CD4-positive, alpha-beta T cell treated with Interleukin-2 at 100 ng/mL for 4 hours (primary cell): ENCODE measurements around the gene CHST15.

Source experiments
- DNase-seq: peaks from one replicate; pipeline ENCODE4 v3.0.0-alpha.2; 2020; ENCODE audit warnings: low spot score

Gene CHST15

DNA sequence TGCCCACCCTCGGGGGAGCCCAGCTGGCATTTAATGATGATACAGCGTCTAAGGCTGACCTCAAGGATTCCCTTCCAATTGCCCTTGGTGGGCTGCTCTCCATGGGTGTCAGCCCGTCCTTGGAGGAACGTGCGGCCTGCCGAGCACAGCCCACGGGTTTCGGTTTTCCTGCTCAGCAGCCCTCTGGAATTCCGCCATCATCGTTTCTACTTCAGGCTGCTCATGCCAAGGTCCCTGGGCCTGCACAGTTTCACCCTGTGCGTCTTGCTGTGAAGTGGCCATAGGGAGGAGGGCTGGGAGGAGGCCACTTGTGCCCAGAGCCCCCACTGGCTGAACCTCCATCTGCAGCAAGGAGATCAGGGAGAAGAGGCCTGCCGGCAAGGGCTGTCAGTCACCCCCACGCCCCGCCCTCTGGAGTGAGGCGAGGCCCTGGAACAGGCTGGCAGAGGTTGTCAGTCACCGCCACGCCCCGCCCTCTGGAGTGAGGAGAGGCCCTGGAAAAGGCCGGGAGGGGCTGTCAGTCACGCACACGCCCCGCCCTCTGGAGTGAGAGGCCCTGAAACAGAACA lies 82.8 kb downstream of the CHST15 start:
- no peak for DNase-seq

DNA sequence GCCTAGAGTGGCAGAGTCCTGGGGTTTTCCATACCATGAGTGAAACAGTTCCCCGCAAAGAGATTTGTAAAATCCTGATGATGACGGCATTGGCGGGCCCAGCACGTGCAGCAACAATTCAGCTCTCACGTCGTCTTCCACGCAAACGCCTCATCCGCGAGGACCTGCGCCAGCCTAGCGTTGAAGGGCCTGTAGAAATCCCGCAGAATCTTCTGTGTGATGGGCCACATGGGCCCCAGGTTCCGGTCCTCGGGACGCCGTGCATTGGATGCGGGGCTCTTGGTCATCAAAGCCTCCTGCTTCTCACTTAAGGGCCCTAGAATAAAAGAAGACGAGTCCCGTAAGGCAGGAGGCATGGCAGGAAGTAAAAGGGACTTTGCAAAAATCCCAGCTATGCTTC lies 83.4 kb downstream of the CHST15 start:
- no peak for DNase-seq

- no peak for DNase-seq
Observed at GRCh38 chr10:124009231-124010015, 84.0 kb downstream of the CHST15 start.

DNA sequence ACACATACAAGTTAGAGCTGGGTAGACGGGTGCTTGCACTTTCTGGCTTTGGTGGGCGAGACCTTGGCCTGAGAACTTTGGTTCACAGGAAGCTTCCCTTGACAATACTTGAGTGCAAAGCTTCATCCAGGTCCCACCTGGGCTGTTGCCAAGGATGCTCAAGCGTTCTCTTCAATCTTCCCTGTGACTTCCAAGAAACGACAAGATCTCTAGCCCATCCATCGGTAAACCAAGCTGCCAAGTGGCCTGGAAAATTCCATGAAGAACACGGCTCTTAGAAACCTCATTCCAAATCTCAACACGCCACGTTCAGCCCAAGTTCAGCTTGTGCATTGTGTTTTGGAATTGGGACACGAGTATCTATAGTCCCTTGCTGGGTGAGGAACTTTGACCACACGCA lies 84.7 kb downstream of the CHST15 start:
- DNase-seq, result no peak

DNA sequence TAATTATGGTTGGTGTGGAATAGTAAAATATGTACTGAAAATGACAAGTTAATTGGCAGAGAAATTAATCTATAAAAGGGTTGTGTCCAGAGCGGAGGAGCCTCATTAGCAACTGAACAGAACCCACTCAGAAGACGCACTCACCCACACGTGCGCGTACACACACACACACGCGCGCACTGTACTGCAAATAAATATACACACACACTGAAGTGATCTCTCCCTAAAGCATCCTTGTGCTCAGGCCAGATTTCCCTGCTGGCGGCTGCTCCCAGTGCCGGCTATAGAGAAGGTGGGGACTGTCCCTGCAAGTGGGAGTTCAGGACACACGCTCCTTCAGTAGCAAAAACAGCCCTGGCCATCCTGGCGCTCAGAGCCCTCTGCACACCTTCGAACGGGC lies 85.2 kb downstream of the CHST15 start:
- no peak for DNase-seq

DNA sequence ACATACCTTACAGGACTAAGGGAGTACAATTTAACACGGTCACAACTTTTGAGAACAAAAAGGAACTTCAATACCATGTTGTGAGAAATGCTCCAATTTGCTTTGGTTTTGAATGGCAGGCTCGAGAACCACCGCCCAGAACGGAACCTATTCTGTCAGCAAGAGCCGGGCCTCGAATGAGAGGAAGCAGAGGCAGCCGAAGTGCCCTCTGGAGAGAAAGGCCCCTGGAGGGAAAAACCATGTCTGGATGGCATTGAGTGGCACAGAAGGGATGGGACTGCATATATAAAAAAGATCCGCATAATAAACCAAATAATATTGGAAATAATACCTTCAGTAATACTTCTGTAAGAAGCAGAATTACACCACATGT lies 85.6 kb downstream of the CHST15 start:
- DNase-seq, result no peak

DNA sequence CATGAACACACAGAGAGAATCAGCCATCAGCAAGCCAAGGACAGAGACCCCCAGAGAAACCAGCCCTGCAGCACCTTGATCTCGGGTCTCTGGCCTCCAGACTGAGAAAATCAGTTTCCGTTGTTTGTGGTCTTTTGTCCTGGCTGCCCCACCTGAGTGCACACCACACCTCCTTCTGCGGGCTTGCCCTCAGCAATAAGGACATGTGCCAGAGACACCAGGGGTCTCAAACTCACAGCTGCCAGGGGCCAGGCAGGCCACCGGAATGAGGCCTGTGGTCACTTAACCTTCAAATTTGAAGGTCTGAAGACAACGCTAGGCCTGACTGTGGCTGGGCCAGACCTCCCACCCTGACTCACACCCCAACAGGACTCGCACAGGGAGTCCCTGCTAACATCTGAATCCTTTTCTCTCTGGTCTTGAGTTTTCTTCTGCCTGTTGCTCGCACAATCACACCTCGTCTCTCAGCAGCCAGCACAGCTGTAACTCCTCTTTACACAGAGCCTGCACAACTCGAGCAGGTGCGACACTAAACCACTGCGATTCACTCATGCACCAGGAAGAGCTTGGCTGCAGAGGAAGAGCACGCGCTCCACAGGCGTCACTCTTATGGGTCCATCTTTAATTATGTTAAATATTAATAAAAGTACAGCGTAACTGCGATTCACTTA lies 86.2 kb downstream of the CHST15 start:
- no peak for DNase-seq

DNA sequence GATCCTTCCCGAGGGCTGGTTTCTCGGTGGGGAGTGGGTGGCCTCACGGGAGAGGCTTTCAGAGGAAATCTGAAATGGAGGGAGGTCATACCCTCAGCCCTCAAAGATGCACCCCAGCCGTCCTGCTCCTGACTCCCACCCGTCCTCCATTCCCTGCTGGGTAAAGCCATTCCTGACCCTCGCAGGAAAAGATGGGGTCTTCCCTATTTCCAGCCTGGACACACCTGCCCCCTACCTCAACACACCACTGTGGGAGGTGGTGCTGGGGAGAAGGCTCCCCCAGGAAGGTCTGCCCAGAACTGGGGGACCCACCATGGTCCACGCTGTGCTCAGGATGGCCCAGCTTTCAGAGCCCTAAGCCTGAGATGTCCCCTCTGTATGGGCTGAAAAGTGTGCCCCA lies 86.9 kb downstream of the CHST15 start:
- no peak for DNase-seq

DNA sequence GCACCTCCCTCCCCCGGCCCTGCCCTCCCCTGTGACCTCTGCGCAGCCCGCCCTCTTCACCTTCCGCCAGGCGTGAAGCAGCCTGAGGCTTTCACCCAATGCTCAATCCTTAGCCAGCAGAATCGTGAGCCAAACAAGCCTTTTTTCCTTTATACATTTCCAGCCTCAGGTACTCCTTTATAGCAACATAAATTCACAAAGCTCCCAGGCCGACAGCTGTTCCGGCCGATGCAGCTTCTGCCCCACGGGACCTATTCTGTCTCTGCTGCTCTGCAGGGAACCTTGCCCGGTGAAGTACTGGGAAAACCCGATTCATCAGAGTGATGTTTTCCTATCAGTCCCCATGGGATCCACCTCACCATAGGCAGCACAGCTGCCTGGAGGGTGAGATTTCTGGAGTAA lies 87.4 kb downstream of the CHST15 start:
- no peak for DNase-seq

DNA sequence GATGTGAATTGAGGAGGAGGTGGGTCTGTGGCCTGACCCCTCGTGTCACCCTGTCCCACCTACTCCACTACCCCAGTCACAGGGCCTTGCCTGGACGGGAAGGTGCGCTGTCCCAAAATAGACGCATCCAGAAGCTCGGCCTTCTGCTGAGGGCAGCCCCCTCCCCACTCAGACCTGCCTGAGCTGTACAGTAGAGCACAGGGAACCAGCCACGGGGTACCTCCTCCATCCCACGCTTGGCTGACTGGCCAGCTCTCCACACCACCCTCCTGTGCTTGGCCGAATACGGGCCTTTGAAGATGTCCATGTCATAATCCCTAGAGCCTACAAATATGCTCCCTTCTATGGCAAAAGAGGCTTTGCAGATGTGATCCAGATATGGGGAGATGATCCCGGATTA lies 88.3 kb downstream of the CHST15 start:
- DNase-seq, result no peak

DNA sequence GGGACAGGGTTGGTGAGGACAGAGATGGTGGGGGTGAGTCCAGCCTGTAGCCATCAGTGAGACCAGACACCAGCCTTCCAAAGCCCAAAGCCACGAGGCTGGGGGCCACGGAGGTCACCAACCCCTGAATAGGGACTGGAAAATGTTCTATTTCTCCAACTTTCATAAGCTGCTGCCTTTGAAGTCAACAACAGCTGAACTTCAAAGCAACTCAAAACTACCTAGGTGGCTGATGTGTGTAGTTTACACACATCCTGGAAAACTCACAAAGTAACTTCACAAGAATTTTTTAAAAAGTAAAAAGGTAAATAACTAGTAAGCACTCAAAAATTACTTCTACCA lies 88.8 kb downstream of the CHST15 start:
- no peak for DNase-seq

DNA sequence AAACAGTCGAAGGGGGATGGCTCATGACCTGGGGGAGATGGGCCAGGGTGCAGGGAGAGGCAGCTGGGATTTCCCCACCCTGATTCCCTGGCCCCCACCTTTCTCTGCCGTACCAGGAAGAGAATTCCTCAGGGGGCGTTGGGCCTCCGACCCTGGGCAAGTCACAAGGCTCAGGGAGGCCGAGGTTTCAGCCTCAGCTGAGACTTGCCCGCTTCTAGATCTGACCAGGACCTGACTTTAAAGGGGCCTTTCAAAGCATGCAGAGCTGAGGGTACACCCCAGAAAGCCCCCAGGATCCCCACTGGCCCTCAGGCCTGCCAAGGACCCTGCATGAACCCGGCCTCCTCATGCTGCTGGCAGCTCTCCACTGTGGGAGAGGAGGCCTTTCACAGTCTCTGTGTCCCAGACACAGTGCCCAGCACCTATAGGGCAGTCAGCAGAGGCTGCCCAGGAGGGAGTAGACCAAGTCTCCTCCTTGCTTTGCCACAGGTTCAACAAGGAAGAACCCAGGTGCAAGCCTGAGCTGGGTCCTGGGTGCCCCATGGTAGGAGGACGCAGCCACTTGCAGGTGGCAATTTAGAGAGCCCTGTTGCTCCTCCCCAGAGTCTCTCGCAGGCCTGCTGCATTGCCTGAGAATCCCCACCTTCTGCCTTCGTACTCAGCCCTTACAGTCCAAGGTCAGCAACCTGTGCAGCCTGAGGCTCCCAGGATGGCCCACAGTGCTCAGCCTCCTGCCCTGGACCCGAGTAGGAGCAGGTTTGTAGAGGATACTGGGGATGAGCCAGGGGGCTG lies 89.3 kb downstream of the CHST15 start:
- DNase-seq, result no peak

GRCh38 chr10:124003481-124003870 lies 89.9 kb downstream of the CHST15 start:
- DNase-seq, result no peak

DNA sequence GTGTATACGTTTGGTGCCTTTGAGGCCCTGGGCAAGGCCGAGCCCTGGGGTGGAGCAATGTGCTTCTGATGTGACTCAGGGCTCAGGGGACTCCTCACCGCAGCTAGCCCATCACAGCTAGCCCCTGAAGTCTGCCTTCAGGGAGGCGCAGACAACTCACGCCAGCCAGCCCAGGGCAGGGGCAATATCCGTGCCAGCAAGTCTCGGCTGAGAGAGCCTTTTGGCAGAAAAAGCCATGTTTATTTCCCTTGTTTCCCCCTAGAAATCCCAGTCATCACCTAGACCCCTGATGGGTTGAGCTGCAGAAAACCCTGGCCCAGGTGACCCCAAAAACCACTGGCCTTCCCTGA lies 90.4 kb downstream of the CHST15 start:
- DNase-seq, result no peak

DNA sequence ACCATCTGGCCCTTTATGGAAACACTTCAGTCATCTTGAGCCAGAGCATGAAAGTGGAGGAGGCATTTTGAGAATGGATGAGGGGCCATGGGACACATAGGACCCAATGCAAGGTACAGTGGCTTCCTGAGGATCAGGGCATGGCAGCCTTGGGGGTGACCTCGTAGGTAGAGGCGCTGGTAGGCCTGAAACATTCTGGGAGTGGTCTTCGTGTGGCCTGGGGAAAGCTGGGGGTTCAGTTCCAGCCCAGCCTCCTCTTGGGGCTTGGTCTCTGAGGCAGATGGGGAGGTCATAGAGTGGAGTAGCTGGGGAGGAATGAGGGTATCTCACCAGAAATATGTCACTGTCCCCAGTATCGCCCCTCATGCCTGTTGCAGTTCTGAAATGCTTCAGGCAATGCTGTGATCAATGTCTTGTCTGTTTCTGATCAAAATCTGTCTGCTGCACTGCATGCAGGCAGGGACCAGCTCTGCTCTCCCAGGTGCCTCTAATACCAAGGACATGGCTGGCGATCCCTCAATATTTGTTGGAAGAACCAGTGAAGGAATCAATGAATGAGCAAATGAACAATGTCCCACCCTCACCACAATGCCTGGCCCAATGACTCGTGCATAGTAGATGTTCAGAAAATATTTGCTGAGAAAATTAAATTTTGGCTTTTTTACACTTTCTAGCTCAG lies 90.9 kb downstream of the CHST15 start:
- DNase-seq, result no peak

- no peak for DNase-seq
Observed at GRCh38 chr10:124001391-124002148, 91.8 kb downstream of the CHST15 start.

GRCh38 chr10:124000792-124001201 lies 92.6 kb downstream of the CHST15 start:
- DNase-seq, result no peak

GRCh38 chr10:123999956-124000615 lies 93.3 kb downstream of the CHST15 start:
- no peak for DNase-seq

DNA sequence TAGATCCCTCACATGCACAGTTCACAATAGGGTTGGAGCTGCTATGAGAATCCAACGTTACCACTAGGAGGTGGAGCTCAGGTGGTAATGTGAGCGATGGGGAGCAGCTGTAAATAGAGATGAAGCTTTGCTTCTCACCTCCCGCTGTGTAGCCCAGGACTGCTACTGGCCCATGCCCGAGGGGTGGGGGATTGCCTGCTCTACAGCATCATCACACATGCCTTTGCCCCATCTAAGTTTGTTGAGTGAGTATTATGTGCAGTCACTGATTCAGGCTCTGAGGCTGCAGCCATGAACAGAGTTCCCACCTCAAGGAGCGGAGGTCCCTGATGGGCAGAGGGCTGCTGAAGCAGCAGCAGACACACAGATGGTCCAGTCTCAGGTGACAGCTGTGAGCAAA lies 94.1 kb downstream of the CHST15 start:
- no peak for DNase-seq

DNA sequence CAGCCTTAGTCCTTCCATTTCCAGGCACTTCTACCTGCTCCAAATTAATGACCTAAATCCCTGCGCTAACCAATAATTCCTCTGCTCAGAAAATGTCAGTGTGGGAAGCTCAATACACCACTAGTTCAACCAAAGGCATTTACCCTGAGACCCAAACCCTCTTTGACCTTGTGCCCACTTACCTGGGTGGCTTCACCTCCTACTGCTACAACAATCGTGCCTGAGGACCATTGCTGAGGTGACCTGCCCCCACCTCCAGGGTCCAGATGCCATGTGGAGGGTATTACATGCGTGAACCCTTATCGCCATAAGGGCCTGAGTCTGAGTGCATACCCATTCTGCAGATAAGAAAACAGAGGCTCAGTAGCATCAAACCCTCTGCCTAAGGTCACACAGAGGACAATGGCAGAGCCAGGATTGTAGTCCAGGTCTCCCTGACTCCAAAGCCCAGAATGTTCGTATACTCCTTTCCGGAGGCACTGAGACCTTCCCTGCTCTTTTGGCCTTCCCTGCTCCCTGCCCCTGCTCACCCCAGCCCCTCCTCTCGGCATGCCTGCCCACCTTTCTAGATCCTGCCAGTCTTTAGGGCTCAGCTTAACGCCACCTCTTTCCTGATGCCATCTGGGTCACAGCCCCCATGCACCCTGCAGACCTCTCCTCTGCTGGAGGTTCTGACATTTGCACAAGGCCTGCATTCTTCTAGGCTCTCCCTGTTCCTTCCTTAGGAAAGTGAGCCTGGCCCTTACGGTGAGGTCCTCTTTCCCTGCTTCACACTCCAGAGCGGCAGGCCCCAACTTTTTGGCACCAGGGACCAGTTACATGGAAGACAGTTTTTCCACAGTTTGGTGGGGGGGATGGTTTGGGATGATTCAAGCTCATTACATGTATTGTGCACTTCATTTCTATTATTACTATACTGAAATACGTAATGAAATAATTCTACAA lies 94.9 kb downstream of the CHST15 start:
- DNase-seq, result no peak
